SU-DHL-6 (cell line): ENCODE data around the gene CINP.

Experiments
- CTCF ChIP-seq: fragments of 200-600 bp; sonication (generic); IDR thresholded peaks from one replicate; pipeline ENCODE4 v1.5.1; 2017; ENCODE audit warnings: antibody characterized with exemption, mild to moderate bottlenecking, low read length, moderate library complexity; ENCODE audit not compliant: insufficient read depth, poor library complexity, severe bottlenecking
- EZH2phosphoT487 ChIP-seq: fragments of 200-600 bp; sonication (generic), shearing (Covaris generic); conservative IDR thresholded peaks from 2 replicates; pipeline ENCODE4 v1.6.1; 2018; ENCODE audit warnings: mild to moderate bottlenecking, antibody characterized with exemption, low read length, moderate library complexity, mixed read lengths

GRCh38 chr14:102316743-102317563, 45.7 kb downstream of the CINP start:
- TF ChIP-seq CTCF: peak; percentile 32
- TF ChIP-seq EZH2phosphoT487: no peak
